Activated CD4-positive, CD25-positive, alpha-beta regulatory T cell treated with anti-CD3 and anti-CD28 coated beads, Interleukin-2, amount 50 U/mL, for 16 hours (primary cell): Measurements from ENCODE around the gene LMCD1.

Experiments used
- DNase-seq: peaks from one replicate; pipeline ENCODE4 v3.0.0-alpha.2; 2020; ENCODE audit warnings: low read depth, low spot score

LMCD1 gene

GRCh38 chr3:8536096-8537056 is 34.8 kb downstream of the LMCD1 start:
- no peak for DNase-seq

GRCh38 chr3:8537440-8537839 is 35.8 kb downstream of the LMCD1 start:
- no peak for DNase-seq

GRCh38 chr3:8538223-8538622 is 36.6 kb downstream of the LMCD1 start:
- DNase-seq, result no peak

GRCh38 chr3:8538913-8539312 is 37.3 kb downstream of the LMCD1 start:
- DNase-seq, result no peak

GRCh38 chr3:8539419-8539818 is 37.8 kb downstream of the LMCD1 start:
- no peak for DNase-seq

DNA sequence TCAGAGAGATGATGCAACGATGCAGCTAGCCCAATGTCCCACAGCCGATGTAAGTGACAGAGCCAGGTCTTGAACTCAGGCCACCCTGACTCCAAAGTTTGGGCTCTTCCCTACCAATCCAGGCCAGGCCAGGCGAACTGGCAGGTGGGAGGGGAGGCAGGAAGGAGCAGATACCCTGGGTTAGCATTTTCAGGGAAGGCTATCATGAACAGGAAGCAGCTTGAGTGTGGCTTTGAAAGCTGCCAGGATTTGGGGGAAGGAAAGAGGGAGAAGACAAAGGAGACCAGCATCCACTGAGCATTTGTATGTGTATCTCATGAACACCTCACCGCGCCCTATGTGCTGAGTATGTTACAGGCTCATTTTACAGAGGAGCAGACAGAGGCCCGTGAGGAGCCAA is 38.8 kb downstream of the LMCD1 start:
- DNase-seq, result no peak

- no peak for DNase-seq
Measured at GRCh38 chr3:8541486-8541885, 39.9 kb downstream of the LMCD1 start.

DNA sequence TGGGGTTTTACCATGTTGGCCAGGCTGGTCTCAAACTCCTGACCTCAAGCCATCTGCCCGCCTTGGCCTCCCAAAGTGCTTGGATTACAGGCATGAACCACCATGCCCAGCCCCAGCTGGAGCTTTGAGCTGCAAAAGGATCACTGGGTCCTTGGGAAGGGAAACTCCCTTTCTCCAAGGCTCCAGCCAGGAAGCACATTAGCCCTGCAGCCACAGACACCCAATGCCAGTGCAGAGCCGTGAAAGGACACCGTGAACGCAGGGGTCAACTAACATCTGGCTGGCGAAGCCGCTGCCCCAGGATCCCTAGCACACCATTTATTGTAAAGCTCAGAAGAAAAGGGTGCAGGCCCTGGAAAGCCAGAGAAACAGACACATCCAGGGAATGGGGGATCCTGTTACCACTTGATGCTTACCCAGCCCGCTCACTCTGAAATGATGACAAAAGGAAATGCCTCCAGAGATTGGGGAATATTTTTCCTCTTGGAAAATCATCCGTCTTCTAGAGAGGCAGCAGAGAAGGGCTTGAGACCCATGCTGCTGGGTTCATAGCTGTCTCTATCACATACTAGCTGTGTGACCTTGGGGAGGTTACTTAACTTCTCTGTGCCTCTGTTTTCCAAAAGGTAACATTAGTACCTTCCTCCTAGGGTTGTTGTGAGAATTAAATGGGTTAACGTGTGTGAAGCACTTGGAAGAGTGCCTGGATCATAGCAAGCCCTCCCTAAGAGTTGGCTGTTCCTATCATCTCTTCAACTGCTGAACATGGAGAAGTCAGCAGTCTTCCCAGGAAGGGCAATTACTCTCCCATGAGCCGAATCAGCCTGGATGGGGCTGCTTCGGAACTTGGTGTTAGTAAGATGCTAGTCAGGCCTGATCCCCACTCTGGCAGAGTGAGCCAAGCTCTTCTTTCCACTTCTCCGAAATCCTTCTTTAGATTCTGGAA is 40.8 kb downstream of the LMCD1 start:
- no peak for DNase-seq

GRCh38 chr3:8546609-8547008 is 45.0 kb downstream of the LMCD1 start:
- DNase-seq, result no peak

GRCh38 chr3:8548502-8549275 is 47.1 kb downstream of the LMCD1 start:
- DNase-seq, result no peak

- DNase-seq, result no peak
Measured at GRCh38 chr3:8549354-8549753, 47.7 kb downstream of the LMCD1 start.

GRCh38 chr3:8550611-8551010 is 49.0 kb downstream of the LMCD1 start:
- DNase-seq, result no peak

DNA sequence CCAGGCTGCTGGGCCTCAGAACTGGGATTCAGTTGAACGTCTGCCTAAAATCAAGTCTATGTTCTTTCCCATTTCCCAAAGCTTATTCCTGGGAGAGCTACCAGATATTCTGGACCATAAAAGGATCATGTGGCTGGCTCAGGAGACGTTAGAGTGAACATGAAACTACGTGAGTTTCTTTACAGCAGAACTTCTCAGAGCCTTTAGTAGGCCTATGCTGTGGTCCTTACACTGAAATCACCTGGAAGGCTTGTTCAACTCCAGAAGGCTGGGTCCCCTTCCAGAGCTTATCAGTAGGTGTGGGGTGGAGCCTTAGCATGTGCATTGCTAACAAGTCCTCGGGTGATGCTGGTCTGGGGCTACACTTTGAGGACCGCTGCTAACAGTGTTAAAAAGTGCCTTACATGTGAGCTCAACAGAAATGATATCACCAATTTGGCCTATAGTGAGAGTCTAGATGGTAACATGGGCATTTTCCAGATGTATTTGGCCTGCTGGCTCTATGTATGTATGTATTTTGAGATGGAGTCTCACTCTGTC is 50.7 kb downstream of the LMCD1 start:
- no peak for DNase-seq

GRCh38 chr3:8553405-8553804 is 51.8 kb downstream of the LMCD1 start:
- no peak for DNase-seq

DNA sequence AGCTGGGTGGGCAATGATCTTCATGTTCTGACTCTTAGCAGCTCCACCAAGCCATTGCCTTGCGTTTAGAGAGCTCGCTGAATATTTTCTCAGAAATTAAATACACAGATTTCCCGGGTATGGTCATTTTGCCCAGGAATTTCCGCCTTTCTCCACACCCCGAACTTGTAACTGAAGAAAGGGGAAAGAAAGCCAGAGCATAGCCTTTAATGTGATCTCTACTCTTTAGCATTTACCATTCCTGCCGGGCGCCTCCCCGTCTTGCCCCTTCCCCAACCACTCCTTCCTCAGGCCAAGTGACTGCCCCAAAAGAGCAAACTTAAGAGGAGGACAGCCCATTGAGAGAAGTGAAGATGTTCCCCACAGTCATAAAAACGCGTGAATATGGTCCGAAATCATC is 53.1 kb downstream of the LMCD1 start:
- no peak for DNase-seq

GRCh38 chr3:8555113-8555661 is 53.6 kb downstream of the LMCD1 start:
- DNase-seq, result no peak

DNA sequence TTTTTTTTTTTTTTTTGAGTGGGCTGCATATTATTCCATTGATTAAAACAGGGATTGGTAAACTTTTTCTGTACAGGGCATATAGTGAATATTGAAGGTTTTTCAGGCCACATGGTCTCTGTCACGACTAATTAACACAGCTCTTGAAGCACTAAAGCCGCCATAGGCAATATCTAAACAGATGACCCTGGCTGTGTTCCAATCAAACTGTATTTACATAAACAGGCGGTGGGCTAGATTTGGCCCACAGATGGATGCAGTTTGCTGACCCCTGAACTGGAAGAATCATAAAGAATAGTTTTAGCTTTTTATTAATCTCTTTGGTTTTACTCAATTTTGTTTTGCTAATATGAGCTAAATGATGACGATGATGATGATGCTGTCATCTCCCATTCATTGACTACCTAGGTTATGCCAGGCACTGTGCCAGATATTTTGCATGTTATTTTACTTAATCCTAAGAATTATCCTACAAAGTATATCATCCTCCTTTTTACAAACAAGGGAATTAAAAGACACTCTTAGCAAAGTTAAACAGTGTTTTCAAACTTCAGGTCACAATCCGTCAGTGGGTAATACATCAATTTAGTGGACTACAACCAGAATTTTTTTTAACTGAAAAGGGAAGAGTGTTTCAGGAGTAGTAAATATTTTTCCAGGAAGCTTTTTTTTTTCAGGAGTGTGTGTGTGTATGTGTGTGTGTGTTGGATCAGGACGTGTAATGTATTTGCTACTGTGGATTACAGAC is 54.3 kb downstream of the LMCD1 start:
- no peak for DNase-seq

DNA sequence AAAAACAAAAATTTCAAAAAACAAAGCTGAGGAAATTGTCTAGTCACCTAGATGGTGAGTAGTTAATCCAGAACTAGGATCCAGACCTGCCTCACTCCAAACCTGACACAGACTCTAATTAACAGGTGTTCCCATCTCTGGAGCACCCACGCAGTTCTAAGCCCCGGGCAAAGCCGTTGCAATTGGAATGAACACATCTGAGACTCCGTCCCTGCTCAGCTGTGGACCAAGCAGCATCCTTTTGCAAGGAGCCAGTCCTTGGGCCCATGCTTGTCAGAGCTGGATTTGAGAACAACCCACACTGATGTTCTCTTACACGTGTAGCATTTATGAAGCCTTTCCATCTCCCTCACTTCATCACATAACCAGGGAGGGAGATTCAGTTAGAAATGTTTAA is 54.8 kb downstream of the LMCD1 start:
- DNase-seq, result no peak

DNA sequence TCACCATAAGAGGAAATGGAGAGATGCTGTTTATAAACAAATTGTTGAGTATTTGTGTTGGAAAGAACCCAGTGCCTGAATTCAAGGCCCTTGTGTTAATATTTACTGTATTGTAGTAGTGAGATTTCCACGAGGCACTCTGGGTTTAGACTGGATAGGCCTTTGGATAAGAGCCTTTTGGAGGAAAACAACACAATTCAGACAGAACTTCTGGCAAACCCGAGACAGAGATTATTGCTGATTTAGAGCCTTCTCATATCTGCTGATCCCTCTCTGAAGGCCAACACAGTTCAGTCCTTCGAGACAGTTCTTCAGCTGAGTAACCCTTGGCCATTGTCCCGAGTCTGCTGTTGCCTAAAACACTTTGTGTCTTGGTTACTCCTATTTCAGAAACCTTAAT is 55.7 kb downstream of the LMCD1 start:
- DNase-seq, result no peak

DNA sequence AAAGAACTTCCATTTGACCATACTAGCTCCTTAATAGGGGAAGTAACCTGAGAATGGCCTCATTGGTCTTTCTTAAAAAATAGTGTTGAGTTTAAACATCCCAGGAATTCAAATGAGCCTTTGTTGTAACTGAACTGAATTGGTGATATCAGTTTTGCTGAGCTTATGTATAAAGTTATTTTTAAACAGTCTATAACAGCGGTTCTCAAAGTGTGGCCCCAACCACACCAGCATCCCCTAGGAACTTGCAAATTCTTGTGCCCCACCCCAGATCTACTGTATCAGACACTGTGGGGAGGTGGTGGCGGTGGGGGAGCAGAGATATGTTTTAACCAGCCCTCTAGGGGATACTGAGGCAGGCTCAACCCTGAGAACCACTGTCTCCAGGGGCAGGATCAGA is 57.0 kb downstream of the LMCD1 start:
- DNase-seq, result no peak
